Measurements from ENCODE around the gene FLG2.
"Not testable (repeated sequence)": the region's sequence is repeated elsewhere in the genome, so short reads cannot be mapped to it uniquely, and the experiment has no call there.

GRCh38 chr1:152306123-152306522, 53.7 kb downstream of the FLG2 start:
- TF ChIP-seq POLR2AphosphoS5 (IDR thresholded peaks at IDR 0.05; ENCODE audit: insufficient read depth in 1 of 2, low read depth in 1 of 2); POLR2A (IDR thresholded peaks at IDR 0.05): not testable (repeated sequence)

Data from vagina (tissue), 2 donors.